DMS53 (cell line): ENCODE results near the gene CCR5AS.

ENCODE experiments used
- DNase-seq: peaks from one replicate; lab custom pipeline; 2025; lab: John Stamatoyannopoulos, UW

Gene CCR5AS

DNA sequence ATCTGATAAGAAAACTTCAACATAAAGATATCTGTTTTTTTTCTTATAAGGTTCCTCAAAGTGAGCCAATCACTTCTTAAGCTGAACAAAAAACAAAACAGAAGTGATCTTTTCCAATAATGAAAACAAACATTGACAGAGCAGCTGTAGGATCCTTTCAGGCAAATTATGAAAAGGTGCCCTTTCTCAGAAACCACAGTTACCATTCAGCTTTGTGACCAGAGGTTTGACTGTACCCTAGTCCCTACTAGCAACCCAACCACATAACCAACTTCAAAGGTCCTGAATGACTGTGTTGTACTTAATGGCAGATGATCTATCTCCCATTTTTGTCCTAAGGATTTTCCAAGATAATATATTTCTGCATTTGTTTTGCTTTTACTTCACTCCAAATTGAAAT, 92.3 kb downstream of the CCR5AS start:
- DNase-seq: no peak
